ENCODE results near the gene SIM1.

SIM1 gene

GRCh38 chr6:100460650-100461204, 4.0 kb downstream of the SIM1 start:
- in situ Hi-C loops (cut with MboI; ENCODE audit: low pct_unique_long_range_greater_than_20kb, low sequenced_read_pairs), result no loop called here
- DNase-seq, result no peak

DNA sequence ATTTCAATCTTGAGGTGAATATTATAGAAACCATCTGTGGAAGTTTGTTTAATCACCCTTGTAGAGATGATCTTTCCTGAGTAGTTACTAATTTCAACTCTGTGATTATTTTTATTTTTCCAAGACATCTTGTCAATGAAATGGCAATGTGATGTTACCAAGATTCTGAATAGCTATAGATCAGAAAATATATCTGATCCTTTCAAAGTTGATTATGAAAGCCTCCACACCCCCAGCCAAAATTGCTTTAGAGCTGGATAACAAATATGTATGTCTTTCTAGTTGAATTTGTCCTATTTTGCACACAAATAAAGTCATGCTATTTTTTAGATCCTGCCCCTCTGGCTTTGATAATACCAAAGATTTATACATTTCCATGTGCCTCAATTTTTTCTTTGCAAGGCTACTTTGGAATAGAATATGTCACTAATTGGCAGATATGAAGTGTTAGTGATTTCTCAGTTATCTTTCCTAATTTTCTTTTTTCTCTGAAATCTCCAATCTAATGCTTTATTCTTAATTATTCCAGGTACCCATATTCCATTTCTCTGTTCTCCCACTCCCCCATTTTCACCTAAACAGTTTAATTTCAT, 5.0 kb downstream of the SIM1 start:
- DNase-seq, result no peak
- in situ Hi-C loops (cut with MboI; ENCODE audit: low pct_unique_long_range_greater_than_20kb, low sequenced_read_pairs), result no loop called here

DNA sequence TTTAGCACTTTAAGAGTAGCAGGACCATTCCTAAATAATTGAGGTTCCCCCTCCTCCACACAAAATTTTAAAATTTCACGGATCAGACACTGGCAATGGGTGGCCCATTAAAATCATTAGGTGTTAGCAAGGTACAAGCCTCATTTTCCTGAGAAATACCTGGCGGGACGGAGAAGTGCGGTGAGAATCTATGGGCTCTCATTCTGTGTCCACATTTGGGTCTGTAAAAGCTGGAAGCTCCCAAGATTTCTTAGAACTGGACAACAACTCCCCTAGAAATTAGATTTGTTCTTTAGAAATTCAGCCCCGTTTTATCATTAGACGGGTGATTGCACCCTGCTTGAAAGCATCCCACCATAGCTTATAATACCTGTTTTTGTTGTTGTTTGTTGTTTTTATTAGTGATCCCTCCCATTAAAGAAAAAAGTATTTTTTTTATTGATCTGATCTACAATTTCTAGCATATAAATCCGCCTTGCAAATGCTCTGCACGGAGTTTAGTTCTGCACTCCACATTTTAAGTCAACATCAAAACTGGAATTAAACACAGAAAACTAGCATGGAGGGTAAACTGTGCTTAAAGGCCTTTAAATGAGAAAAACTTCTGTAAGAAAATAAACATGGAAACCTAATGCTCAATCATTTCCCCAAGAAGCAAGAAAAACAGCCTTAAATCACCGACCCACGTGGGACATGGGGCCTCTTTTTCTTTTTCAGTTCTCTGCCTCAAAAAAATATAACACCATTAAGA, 5.7 kb downstream of the SIM1 start:
- DNase-seq, result no peak
- in situ Hi-C loops (cut with MboI; ENCODE audit: low pct_unique_long_range_greater_than_20kb, low sequenced_read_pairs), result no loop called here

DNA sequence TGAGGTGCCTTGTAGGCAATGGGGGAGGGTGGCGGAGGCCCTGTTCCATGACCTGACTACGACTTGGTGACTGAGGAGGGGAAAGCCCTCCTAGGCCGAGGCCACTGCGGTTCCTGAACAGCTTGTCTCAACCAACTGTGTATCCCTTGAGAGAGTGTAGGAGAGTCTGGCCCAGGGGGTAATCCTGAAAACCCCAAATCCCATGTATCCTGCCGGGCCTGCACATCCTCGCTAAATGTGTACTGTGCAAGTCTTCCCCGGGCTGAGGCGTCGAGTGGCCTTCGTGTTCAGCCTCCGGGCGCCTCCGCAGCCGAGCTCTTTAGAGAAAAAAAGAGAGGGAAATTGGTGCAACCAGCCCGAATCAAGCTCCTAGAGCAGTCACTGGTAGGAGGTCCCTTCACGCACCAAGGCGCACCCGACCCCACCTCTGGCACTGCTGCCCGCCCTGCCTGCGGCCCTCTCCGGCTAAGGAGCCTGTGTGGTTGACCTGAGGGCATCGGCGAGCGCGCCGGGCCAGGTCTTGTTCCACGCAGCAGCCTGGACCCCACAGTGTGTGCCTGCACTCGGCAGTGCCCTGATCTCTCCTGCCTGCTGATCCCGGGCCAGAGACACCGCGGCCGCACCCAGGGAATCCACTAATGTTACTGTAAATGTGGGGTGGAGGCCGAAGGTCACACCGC, 7.3 kb downstream of the SIM1 start:
- in situ Hi-C loops (cut with MboI; ENCODE audit: low pct_unique_long_range_greater_than_20kb, low sequenced_read_pairs), result no loop called here
- DNase-seq, result no peak

DNA sequence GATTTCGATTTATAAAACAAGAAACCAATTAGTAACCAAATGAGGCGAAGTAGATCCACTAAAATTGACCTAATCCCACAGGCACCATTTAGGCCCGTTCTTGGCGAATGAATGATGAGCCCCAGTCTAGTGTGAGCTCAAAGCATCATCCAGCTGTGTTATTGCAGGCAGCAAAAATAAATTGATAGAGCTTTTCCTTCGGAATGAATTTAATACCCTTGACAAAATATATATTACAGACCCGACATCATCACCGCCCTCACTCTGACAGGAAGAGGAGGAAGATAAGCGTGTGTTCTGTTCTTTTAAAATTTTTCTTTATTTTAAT, 7.8 kb downstream of the SIM1 start:
- in situ Hi-C loops (cut with MboI; ENCODE audit: low pct_unique_long_range_greater_than_20kb, low sequenced_read_pairs), result no loop called here
- DNase-seq, result no peak

GRCh38 chr6:100456141-100456907, 8.4 kb downstream of the SIM1 start:
- no peak for DNase-seq
- in situ Hi-C loops (cut with MboI; ENCODE audit: low pct_unique_long_range_greater_than_20kb, low sequenced_read_pairs), result no loop called here

DNA sequence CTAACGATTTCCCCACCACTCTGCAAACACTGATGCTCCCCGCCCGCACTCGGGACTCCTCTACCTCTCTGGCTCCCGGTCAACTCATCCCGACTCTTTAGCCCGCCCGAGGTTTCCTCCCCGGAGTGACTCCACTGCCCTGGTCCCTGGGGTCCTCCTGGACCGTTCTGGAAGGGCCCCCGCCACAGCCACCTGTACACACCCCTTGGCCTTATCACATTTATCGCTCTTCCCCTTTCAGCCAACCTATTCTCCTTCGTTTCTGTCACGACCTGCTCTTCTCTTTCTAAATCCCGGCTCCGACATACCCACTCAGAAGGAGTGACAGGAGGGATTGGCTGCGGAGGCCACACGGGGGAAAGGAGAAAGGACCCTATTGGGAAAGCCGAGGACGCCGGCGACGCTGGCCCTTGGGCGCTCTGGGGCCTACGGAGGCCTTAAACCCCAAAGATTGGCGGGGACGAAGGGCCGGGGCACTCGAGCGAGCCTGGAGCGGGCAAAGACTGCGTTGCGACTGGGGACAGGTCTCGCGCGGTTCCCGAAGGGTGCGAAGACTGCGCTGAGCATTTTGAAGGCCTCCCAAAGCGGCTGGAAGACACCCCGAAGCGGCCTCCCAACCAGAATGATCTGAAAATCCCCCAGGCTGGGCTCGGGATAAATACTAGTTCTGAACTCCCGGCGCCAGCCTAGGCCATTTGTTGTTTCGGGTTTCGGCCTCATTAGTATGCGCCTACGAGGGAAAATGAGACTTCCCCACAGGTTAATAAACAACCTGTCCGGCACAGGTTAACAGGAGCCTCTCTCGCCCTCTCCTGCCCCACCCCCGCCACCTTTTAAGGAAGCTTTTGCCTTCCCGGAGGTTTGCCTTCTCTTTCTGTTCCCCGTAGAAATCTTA, 9.2 kb downstream of the SIM1 start:
- in situ Hi-C loops (cut with MboI; ENCODE audit: low pct_unique_long_range_greater_than_20kb, low sequenced_read_pairs), result no loop called here
- no peak for DNase-seq

GRCh38 chr6:100454551-100455229, 10.0 kb downstream of the SIM1 start:
- no peak for DNase-seq
- in situ Hi-C loops (cut with MboI; ENCODE audit: low pct_unique_long_range_greater_than_20kb, low sequenced_read_pairs), result no loop called here

DNA sequence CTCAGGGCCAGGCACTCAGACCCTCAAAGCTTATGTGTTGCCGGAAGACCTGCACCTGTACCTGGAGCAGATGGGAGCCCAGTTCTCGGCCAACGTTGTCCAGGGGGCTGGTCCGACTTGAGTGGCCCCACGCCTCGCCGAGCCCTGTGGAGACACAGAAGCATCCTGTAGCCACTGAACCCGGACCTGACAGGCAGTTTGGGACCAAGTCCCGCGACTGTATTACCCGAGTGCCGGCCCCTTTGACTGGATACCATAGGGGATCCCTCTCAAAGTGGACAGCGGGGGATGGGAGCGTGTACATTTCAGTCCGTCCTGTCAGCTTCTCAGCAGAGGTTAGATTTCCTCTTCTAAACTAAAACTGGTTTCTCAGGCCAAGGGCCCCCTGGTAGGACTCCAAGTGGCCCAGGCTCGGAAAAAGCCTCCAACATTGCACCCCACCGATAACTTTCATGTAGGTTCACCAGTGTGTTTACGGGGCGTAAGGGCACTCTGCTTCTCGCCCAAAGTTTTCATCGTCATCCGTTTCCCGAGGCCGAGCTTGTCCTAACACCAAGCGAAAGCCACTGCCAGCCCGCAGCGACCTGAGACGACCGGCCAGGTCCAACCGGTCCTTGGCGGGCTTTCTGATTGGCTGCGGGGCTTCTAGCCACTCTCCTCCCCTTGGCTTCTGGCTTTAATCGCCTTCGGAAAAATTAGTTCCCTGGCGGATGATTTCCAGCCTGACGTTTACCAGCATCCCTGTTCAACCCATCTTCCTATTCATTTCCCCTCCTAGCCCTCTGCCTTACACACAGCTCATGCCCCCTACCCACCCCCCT, 10.8 kb downstream of the SIM1 start:
- in situ Hi-C loops (cut with MboI; ENCODE audit: low pct_unique_long_range_greater_than_20kb, low sequenced_read_pairs), result no loop called here
- DNase-seq, result no peak

- DNase-seq, result no peak
- in situ Hi-C loops (cut with MboI; ENCODE audit: low pct_unique_long_range_greater_than_20kb, low sequenced_read_pairs), result no loop called here
Observed at GRCh38 chr6:100452998-100453397, 11.7 kb downstream of the SIM1 start.

GRCh38 chr6:100451577-100451976, 13.1 kb downstream of the SIM1 start:
- in situ Hi-C loops (cut with MboI; ENCODE audit: low pct_unique_long_range_greater_than_20kb, low sequenced_read_pairs), result no loop called here
- DNase-seq, result no peak

GRCh38 chr6:100449239-100449691, 15.5 kb downstream of the SIM1 start:
- DNase-seq, result no peak
- in situ Hi-C loops (cut with MboI; ENCODE audit: low pct_unique_long_range_greater_than_20kb, low sequenced_read_pairs), result no loop called here

- in situ Hi-C loops (cut with MboI; ENCODE audit: low pct_unique_long_range_greater_than_20kb, low sequenced_read_pairs), result no loop called here
- no peak for DNase-seq
Observed at GRCh38 chr6:100447900-100448748, 16.6 kb downstream of the SIM1 start.

DNA sequence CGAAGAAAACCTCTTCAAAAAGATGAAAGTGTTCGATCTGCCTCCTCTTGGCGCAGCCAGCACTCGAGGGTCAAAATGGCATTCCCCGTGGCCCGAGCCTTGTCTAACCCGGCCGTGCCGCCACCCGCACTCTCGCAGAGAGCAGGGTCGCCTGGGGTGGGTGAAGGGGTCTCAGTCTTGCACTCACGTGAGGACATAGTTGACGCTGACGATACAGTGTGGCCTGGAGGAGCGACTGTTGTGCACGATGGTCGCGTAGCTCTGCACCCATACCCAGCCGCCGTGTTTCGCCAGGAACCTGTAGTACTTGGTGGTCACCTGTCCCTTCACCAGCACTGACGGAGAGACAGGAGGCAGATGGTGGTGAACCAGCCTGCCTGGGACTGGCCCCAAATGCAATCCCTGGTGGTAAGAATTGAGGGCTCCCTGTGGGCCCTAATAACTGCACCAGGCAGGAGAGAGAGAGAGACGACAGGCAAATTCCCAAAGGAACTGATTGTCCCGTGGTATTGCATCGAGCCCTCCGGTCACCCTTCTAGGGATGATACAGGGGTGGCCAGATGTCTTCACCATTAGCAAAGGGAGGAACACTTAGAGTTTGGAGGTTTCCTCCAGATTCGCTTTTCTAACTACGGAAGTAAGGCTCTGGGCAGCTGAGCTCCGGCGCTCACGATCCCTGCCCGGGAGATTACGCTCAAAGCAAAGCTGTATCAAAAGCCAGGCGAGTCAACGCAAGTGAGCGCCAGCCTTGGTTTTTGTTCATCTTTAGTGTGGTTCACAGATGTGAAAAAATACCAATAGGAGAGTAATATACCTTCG, 17.4 kb downstream of the SIM1 start:
- in situ Hi-C loops (cut with MboI; ENCODE audit: low pct_unique_long_range_greater_than_20kb, low sequenced_read_pairs), result no loop called here
- DNase-seq, result no peak

GRCh38 chr6:100446115-100447080, 18.3 kb downstream of the SIM1 start:
- in situ Hi-C loops (cut with MboI; ENCODE audit: low pct_unique_long_range_greater_than_20kb, low sequenced_read_pairs), result no loop called here
- no peak for DNase-seq
